Tibial artery (tissue), 4 donors: Measurements from ENCODE around the gene UTP11.

Experiments used
- DNase-seq, 2 donors: peaks; one replicate each; pipeline ENCODE4 v3.0.0-alpha.2; 2019
- H3K27ac ChIP-seq, 2 donors: fragments of 200-600 bp; sonication (generic) in 1 of 2; 1 replicate in 1 of 2; 2 replicates in 1 of 2; pipeline ENCODE4 v1.5.1; 2018 to 2019; ENCODE audit warnings: mild to moderate bottlenecking in 1 of 2
- H3K27me3 ChIP-seq, 2 donors: fragments of 200-600 bp; sonication (generic) in 1 of 2; one replicate each; pipeline versions ENCODE4 v1.5.1 to v1.6.0; 2016 to 2019
- H3K36me3 ChIP-seq, 3 donors: fragments of 200-600 bp; sonication (generic) in 2 of 3; one replicate each; pipeline ENCODE4 v1.5.1; 2016 to 2019; ENCODE audit warnings: mild to moderate bottlenecking in 2 of 3
- H3K4me1 ChIP-seq, 4 donors: fragments of 200-600 bp; sonication (generic) in 2 of 4; 1 replicate in 3 of 4; 2 replicates in 1 of 4; pipeline ENCODE4 v1.5.1; 2016 to 2019
- H3K4me3 ChIP-seq, 2 donors: fragments of 200-600 bp; sonication (generic) in 1 of 2; 1 replicate in 1 of 2; 2 replicates in 1 of 2; pipeline ENCODE4 v1.5.1; 2018 to 2019; ENCODE audit warnings: mild to moderate bottlenecking in 2 of 2
- H3K9me3 ChIP-seq, 3 donors: fragments of 200-600 bp; sonication (generic) in 1 of 3; one replicate each; pipeline ENCODE4 v1.5.1; 2016 to 2019
- CTCF ChIP-seq, 2 experiments: fragments of 200-600 bp in 1 of 2; fragments of 450-650 bp in 1 of 2; IDR thresholded peaks; one replicate each; pipeline ENCODE4 v1.5.1; 2017 to 2019; ENCODE audit warnings: antibody characterized with exemption in 2 of 2, mild to moderate bottlenecking in 1 of 2, moderate library complexity in 1 of 2
- intact Hi-C: fragments of 100-400 bp; cut with DNase I; formaldehyde crosslinking; loops from one replicate; pipeline ENCODE4 v1.15.0; 2023; ENCODE audit warnings: low total_unique reads

UTP11 gene

GRCh38 chr1:38044221-38045215, 32.0 kb downstream of the UTP11 start:
- Histone ChIP-seq H3K4me3 (no peak overlapping the region), H3K27me3 (peaks cover 10 to 64% of the 10 kb centered on the region in 2 donors), H3K36me3 (no peaks in the 10 kb centered on the region), H3K4me1 (peaks cover 0 to 38% (median 26%) of the 10 kb centered on the region in 4 donors), H3K27ac (no peak overlapping the region), H3K9me3 (no peaks in the 10 kb centered on the region)
- intact Hi-C loops = no loop called here
- TF ChIP-seq CTCF (IDR thresholded peaks at IDR 0.05) = no peak
- DNase-seq = no peak

GRCh38 chr1:38045401-38046332, 33.1 kb downstream of the UTP11 start:
- no peak overlapping the region for H3K27ac ChIP-seq
- H3K36me3 ChIP-seq = no peaks in the 10 kb centered on the region
- H3K4me3 ChIP-seq = peak overlapping the region; percentile 58 to 62
- no peak for DNase-seq
- H3K4me1 ChIP-seq = peaks cover 0 to 38% (median 26%) of the 10 kb centered on the region in 4 donors
- H3K9me3 ChIP-seq = no peaks in the 10 kb centered on the region
- H3K27me3 ChIP-seq = peaks cover 10 to 52% of the 10 kb centered on the region in 2 donors
- intact Hi-C loops = no loop called here
- TF ChIP-seq CTCF (IDR thresholded peaks at IDR 0.05) = no peak

- H3K27ac ChIP-seq = peak within 1 kb of the TSS; percentile 50 to 54
- no peak for DNase-seq
- TF ChIP-seq CTCF (IDR thresholded peaks at IDR 0.05) = no peak
- H3K4me1 ChIP-seq = peaks cover 0 to 38% (median 26%) of the 10 kb centered on the region in 4 donors
- no peaks in the 10 kb centered on the region for H3K9me3 ChIP-seq
- intact Hi-C loops = no loop called here
- H3K27me3 ChIP-seq = peaks cover 10 to 45% of the 10 kb centered on the region in 2 donors
- H3K36me3 ChIP-seq = no peaks in the 10 kb centered on the region
- H3K4me3 ChIP-seq = peak within 1 kb of the TSS; percentile 58 to 62
Observed at GRCh38 chr1:38046333-38046883, 33.9 kb downstream of the UTP11 start, which contains the start of gene POU3F1. Gene POU3F1, minus strand, starts transcription at chr1:38046793. Its CDS starts 50 bp downstream, at chr1:38046743.

GRCh38 chr1:38046884-38047602, 34.5 kb downstream of the UTP11 start:
- H3K4me3 ChIP-seq = peak overlapping the region; percentile 58 to 62
- peaks cover 10 to 39% of the 10 kb centered on the region in 2 donors for H3K27me3 ChIP-seq
- H3K4me1 ChIP-seq = peaks cover 0 to 38% (median 26%) of the 10 kb centered on the region in 4 donors
- peak; percentile 84 to 90 for DNase-seq
- no peaks in the 10 kb centered on the region for H3K9me3 ChIP-seq
- intact Hi-C loops = no loop called here
- H3K36me3 ChIP-seq = no peaks in the 10 kb centered on the region
- no peak for TF ChIP-seq CTCF (IDR thresholded peaks at IDR 0.05)
- H3K27ac ChIP-seq = peak overlapping the region; percentile 50 to 54
